Astrocyte (in vitro differentiated cells and primary cell): ENCODE results near the gene STXBP5. TPM values are rescaled to one million over a fixed set of nuclear protein-coding genes. Genes with fewer than 3 reads are reported as not detected.

Experiments used
- DNase-seq: peaks from one replicate; pipeline ENCODE4 v3.0.0-alpha.2; 2010; ENCODE audit warnings: low read depth
- FAIRE-seq: peaks from 2 replicates; lab custom pipeline; 2011; peaks lifted over from hg19 to GRCh38; lab: Jason Lieb, UNC
- H2AFZ ChIP-seq: 2 replicates; pipeline ENCODE4 v1.6.0; 2012; ENCODE audit warnings: low read depth, low read length, inconsistent platforms
- H3K27ac ChIP-seq: 2 replicates; pipeline ENCODE4 v1.5.1; 2011; ENCODE audit warnings: low read depth, low read length, inconsistent platforms
- H3K27me3 ChIP-seq: 2 replicates; pipeline ENCODE4 v1.6.0; 2011; ENCODE audit warnings: low read length, inconsistent platforms; ENCODE audit not compliant: insufficient read depth
- H3K36me3 ChIP-seq: 2 replicates; pipeline ENCODE4 v1.5.1; 2011; ENCODE audit warnings: low read length, inconsistent platforms; ENCODE audit not compliant: insufficient read depth
- H3K4me1 ChIP-seq: 2 replicates; pipeline ENCODE4 v1.5.1; 2011; ENCODE audit warnings: low read length, inconsistent platforms; ENCODE audit not compliant: insufficient read depth
- H3K4me2 ChIP-seq: 2 replicates; pipeline ENCODE4 v1.6.0; 2012; ENCODE audit warnings: low read length, inconsistent platforms
- H3K4me3 ChIP-seq: 2 replicates; pipeline ENCODE4 v1.5.1; 2011; ENCODE audit warnings: low read depth, mild to moderate bottlenecking, low read length, inconsistent platforms; ENCODE audit not compliant: insufficient read depth
- H3K79me2 ChIP-seq: 2 replicates; pipeline ENCODE4 v1.6.0; 2012; ENCODE audit warnings: mild to moderate bottlenecking, low read length, inconsistent platforms; ENCODE audit not compliant: insufficient read depth
- H3K9ac ChIP-seq: 2 replicates; pipeline ENCODE4 v1.6.0; 2012; ENCODE audit warnings: mild to moderate bottlenecking, low read length, inconsistent platforms
- H3K9me3 ChIP-seq: 2 replicates; pipeline ENCODE4 v1.5.1; 2012; ENCODE audit warnings: low read depth, mild to moderate bottlenecking, low read length, inconsistent platforms; ENCODE audit not compliant: insufficient read depth
- H4K20me1 ChIP-seq: 2 replicates; pipeline ENCODE4 v1.6.0; 2012; ENCODE audit warnings: low read length, inconsistent platforms; ENCODE audit not compliant: insufficient read depth
- H3K27ac Mint-ChIP-seq: one replicate; pipeline ENCODE4 v1.8.0; 2021; ENCODE audit warnings: mild to moderate bottlenecking, mixed read lengths; ENCODE audit not compliant: unreplicated experiment
- H3K27me3 Mint-ChIP-seq: one replicate; pipeline ENCODE4 v1.8.0; 2021; ENCODE audit warnings: low read depth, mixed read lengths; ENCODE audit not compliant: unreplicated experiment
- H3K36me3 Mint-ChIP-seq: one replicate; pipeline ENCODE4 v1.8.0; 2021; ENCODE audit warnings: low read depth, mixed read lengths; ENCODE audit not compliant: unreplicated experiment
- H3K4me1 Mint-ChIP-seq: one replicate; pipeline ENCODE4 v1.8.0; 2021; ENCODE audit warnings: low read depth, mixed read lengths; ENCODE audit not compliant: unreplicated experiment
- H3K4me3 Mint-ChIP-seq: one replicate; pipeline ENCODE4 v1.8.0; 2021; ENCODE audit warnings: mild to moderate bottlenecking, moderate library complexity, mixed read lengths; ENCODE audit not compliant: unreplicated experiment
- H3K9me3 Mint-ChIP-seq: one replicate; pipeline ENCODE4 v1.8.0; 2021; ENCODE audit warnings: mild to moderate bottlenecking, mixed read lengths; ENCODE audit not compliant: unreplicated experiment
- CTCF ChIP-seq: IDR thresholded peaks from 2 replicates; pipeline ENCODE4 v1.5.1; 2011; ENCODE audit warnings: low read depth, mild to moderate bottlenecking, inconsistent platforms, low read length, moderate library complexity; ENCODE audit not compliant: insufficient read depth
- EZH2 ChIP-seq: IDR thresholded peaks from 2 replicates; pipeline ENCODE4 v1.6.1; 2012; ENCODE audit warnings: mild to moderate bottlenecking, low read length, inconsistent platforms; ENCODE audit not compliant: insufficient read depth
- total RNA-seq: library from RNA; stranded (reverse); gene quantifications from 2 replicates; pipeline ENCODE4 v1.2.1, GENCODE V29; 2021

STXBP5 gene
- total RNA-seq, 1 donor from 2014 or later, result 25.7 TPM

GRCh38 chr6:147216915-147217314 lies 12.7 kb downstream of the STXBP5 start:
- no peak for FAIRE-seq
- Mint-ChIP-seq H3K27me3 (no peaks in the 10 kb centered on the region), H3K4me3 (no peak overlapping the region), H3K9me3 (no peaks in the 10 kb centered on the region), H3K27ac (no peak overlapping the region), H3K4me1 (peaks cover 10% of the 10 kb centered on the region), H3K36me3 (peaks cover 4% of the 10 kb centered on the region)
- no peak for DNase-seq
- Histone ChIP-seq H3K9me3 (no peaks in the 10 kb centered on the region), H3K36me3 (no peaks in the 10 kb centered on the region), H3K4me2 (no peak overlapping the region), H3K27me3 (no peaks in the 10 kb centered on the region), H2AFZ (no peak overlapping the region), H3K4me1 (no peaks in the 10 kb centered on the region), H4K20me1 (peaks cover 2% of the 10 kb centered on the region), H3K27ac (no peak overlapping the region), H3K4me3 (no peak overlapping the region), H3K9ac (no peak overlapping the region), H3K79me2 (peaks cover 62% of the 10 kb centered on the region)
- TF ChIP-seq EZH2 (no peak), CTCF (no peak)

- Mint-ChIP-seq H3K4me3 (no peak overlapping the region), H3K27me3 (no peaks in the 10 kb centered on the region), H3K27ac (no peak overlapping the region), H3K36me3 (peaks cover 6% of the 10 kb centered on the region), H3K9me3 (no peaks in the 10 kb centered on the region), H3K4me1 (peaks cover 15% of the 10 kb centered on the region)
- Histone ChIP-seq H3K79me2 (peaks cover 65% of the 10 kb centered on the region), H3K36me3 (no peaks in the 10 kb centered on the region), H3K4me1 (no peaks in the 10 kb centered on the region), H3K4me2 (no peak overlapping the region), H2AFZ (no peak overlapping the region), H3K9ac (no peak overlapping the region), H4K20me1 (peaks cover 12% of the 10 kb centered on the region), H3K27me3 (no peaks in the 10 kb centered on the region), H3K27ac (no peak overlapping the region), H3K9me3 (no peaks in the 10 kb centered on the region), H3K4me3 (no peak overlapping the region)
- TF ChIP-seq CTCF (no peak), EZH2 (no peak)
- FAIRE-seq (no peak), DNase-seq (no peak)
Measured at GRCh38 chr6:147217840-147218404, 13.7 kb downstream of the STXBP5 start.

- Histone ChIP-seq H3K79me2 (peaks cover 68% of the 10 kb centered on the region), H3K9me3 (no peaks in the 10 kb centered on the region), H4K20me1 (peaks cover 13% of the 10 kb centered on the region), H3K4me1 (no peaks in the 10 kb centered on the region), H3K4me2 (no peak overlapping the region), H3K27ac (no peak overlapping the region), H3K9ac (no peak overlapping the region), H3K4me3 (no peak overlapping the region), H3K27me3 (no peaks in the 10 kb centered on the region), H3K36me3 (no peaks in the 10 kb centered on the region), H2AFZ (no peak overlapping the region)
- TF ChIP-seq EZH2, result no peak
- no peak for TF ChIP-seq CTCF
- no peak for DNase-seq
- Mint-ChIP-seq H3K36me3 (peaks cover 7% of the 10 kb centered on the region), H3K4me3 (no peak overlapping the region), H3K27ac (no peak overlapping the region), H3K27me3 (no peaks in the 10 kb centered on the region), H3K4me1 (peaks cover 15% of the 10 kb centered on the region), H3K9me3 (no peaks in the 10 kb centered on the region)
- no peak for FAIRE-seq
Measured at GRCh38 chr6:147218797-147219196, 14.6 kb downstream of the STXBP5 start.
